ENCODE data around the gene PXYLP1.

The PXYLP1 gene

DNA sequence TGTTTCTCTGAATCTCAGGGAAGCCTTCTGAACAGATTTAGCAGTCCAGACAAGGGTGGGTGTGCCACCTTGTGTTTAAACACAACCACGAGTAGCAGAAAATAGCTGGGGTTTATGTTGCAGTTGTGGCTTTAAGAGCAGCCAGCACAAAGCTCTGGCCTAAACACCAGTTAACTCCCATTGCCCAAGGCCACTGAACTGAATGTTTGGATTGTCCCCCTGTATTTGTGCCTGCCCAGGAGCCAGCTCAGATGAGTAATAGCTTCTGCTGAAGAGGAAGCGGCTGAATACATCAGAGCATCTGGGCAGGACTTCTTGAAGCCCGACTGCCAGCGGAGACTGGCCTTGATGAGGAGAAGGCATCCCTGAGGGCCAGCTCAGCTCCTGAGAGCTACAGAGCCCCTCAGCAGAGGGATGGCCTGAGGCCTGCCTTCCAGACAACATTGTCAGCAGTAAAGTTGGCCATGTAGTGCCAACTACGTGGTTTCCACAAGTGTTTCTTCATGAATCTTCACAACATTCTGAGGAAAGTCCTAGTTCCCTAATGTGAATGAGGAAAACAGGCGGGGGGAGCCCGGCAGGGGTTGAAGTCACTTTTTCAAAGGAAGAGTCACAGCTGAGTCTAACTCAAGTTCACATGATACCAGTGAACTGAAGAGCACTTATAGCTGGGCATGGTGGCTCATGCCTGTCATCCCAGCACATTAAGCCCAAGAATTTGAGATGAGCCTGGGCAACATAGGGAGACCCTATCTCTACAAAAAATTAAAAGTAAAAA lies 70.9 kb downstream of the PXYLP1 start:
- CTCF ChIA-PET = interaction anchor here (0.6 to 1.3 kb wide), 8 partner anchors 9 to 337 kb away, joined by 3 to 8 read pairs (median 4); no protein-coding TSS in a partner anchor
- TF ChIP-seq, protein P1, sequence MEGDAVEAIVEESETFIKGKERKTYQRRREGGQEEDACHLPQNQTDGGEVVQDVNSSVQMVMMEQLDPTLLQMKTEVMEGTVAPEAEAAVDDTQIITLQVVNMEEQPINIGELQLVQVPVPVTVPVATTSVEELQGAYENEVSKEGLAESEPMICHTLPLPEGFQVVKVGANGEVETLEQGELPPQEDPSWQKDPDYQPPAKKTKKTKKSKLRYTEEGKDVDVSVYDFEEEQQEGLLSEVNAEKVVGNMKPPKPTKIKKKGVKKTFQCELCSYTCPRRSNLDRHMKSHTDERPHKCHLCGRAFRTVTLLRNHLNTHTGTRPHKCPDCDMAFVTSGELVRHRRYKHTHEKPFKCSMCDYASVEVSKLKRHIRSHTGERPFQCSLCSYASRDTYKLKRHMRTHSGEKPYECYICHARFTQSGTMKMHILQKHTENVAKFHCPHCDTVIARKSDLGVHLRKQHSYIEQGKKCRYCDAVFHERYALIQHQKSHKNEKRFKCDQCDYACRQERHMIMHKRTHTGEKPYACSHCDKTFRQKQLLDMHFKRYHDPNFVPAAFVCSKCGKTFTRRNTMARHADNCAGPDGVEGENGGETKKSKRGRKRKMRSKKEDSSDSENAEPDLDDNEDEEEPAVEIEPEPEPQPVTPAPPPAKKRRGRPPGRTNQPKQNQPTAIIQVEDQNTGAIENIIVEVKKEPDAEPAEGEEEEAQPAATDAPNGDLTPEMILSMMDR (conservative IDR thresholded peaks at IDR 0.05; ENCODE audit: low read depth) = no peak
- no peak for DNase-seq (ENCODE audit: low spot score)
- POLR2A ChIA-PET (ENCODE audit: low non-redundant PET) = no interaction called here
- H3K27ac ChIP-seq = no peak overlapping the region

GRCh38 chr3:141303481-141304223 lies 72.0 kb downstream of the PXYLP1 start:
- H3K27ac ChIP-seq = no peak overlapping the region
- TF ChIP-seq, protein P1 (conservative IDR thresholded peaks at IDR 0.05; ENCODE audit: low read depth) = peak; percentile 74
- ChIA-PET CTCF (interaction anchor here (0.7 to 2.4 kb wide), 5 partner anchors 31 to 1380 kb away, joined by 3 to 12 read pairs (median 4); no protein-coding TSS in a partner anchor), POLR2A (ENCODE audit: low non-redundant PET) (no interaction called here)
- peak; percentile 58 for DNase-seq (ENCODE audit: low spot score)

DNA sequence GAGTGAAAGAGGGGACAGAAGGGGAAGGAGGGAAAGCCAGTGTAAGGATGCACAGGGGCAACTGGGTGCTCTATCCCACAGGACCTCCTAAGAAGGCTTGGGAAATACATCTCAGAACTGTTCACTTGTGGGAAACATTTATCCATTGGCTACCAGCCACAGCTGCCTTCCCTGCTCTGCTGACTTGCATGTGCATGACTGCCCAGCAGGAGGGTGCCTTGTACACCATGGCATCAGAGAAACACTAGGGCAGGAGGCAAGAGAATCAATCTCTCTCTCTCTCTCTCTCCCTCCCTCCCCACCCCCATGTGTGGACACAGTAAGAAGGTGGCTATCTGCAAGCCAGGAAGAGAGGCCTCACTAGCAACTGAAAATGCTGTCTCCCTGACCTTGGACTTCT lies 73.8 kb downstream of the PXYLP1 start:
- TF ChIP-seq, protein P1 (conservative IDR thresholded peaks at IDR 0.05; ENCODE audit: low read depth) = no peak
- no peak for DNase-seq (ENCODE audit: low spot score)
- ChIA-PET POLR2A (ENCODE audit: low non-redundant PET) (no interaction called here), CTCF (interaction anchor here (0.7 to 2.4 kb wide), 4 partner anchors 10 to 147 kb away, joined by 3 to 13 read pairs (median 8); no protein-coding TSS in a partner anchor)
- no peak overlapping the region for H3K27ac ChIP-seq

GRCh38 chr3:141306276-141306675 lies 74.7 kb downstream of the PXYLP1 start:
- ChIA-PET CTCF (interaction anchor here (2.4 kb wide), 1 partner anchor 146 kb away, joined by 12 read pairs; no protein-coding TSS in a partner anchor), POLR2A (ENCODE audit: low non-redundant PET) (no interaction called here)
- TF ChIP-seq, protein P1 (conservative IDR thresholded peaks at IDR 0.05; ENCODE audit: low read depth) = no peak
- no peak for DNase-seq (ENCODE audit: low spot score)
- H3K27ac ChIP-seq = no peak overlapping the region

DNA sequence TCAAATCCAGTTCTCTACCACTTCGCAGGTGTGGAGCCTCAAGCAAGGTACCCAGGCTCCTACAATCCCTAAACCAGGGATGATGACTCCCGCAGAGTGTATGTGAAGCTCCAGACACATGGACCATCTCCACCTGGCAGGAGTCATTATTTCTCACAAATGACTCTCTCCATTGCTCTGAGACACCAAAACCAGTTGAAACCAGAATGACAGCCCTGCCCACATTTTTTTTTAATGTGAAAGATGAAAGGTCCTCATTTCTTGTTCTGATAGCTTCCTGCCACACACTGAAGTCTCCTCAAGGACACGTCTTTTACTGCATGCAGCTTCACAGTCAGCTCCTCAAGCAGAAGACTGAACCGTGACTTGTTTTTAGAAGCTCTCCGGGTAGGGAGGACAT lies 75.3 kb downstream of the PXYLP1 start:
- no peak for DNase-seq (ENCODE audit: low spot score)
- ChIA-PET POLR2A (ENCODE audit: low non-redundant PET) (no interaction called here), CTCF (interaction anchor here (0.6 to 2.5 kb wide), 5 partner anchors 145 to 253 kb away, joined by 3 to 18 read pairs (median 3); no protein-coding TSS in a partner anchor)
- H3K27ac ChIP-seq = no peak overlapping the region
- TF ChIP-seq, protein P1 (conservative IDR thresholded peaks at IDR 0.05; ENCODE audit: low read depth) = no peak

DNA sequence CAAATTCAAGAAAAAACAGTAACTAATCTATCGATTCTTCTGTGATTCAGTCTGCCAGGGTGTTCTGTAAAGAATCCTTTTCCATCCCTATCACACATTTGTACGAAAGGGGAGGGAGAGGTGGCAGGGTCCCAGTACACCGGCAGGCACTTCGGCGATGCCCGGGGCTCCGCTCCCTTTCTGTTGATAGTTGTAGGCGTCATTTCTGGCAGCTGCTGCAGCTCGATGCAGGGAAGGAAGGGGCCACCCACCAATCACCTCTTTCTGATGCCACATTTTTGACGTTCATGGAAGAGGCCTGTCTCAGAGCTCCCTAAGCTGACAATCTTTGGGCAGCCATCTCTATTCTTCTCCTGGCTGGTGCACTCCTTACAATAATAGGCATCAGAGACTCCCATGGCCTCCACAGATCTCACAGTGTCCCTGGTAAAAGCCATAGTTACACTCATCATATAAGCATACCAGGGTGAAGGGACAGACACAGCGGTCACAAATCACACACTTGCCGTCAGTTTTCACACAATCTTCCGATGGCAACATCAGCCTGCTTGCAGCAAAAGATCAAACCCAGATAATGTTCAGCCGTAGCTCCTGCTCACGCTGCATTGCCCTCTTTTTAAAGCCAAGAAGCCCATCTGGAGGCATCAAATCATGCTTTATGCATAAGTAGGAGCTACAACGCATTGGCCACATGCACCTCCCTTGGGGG lies 75.9 kb downstream of the PXYLP1 start:
- DNase-seq (ENCODE audit: low spot score) = no peak
- POLR2A ChIA-PET (ENCODE audit: low non-redundant PET) = no interaction called here
- CTCF ChIA-PET = interaction anchor here (0.6 to 2.5 kb wide), 10 partner anchors 7 to 967 kb away, joined by 3 to 18 read pairs (median 5); partner anchors contain the start of gene PXYLP1
- H3K27ac ChIP-seq = no peak overlapping the region
- TF ChIP-seq, protein P1 (conservative IDR thresholded peaks at IDR 0.05; ENCODE audit: low read depth) = no peak
